ENCODE measurements around the gene VWA5B2. TPM values are rescaled to one million over a fixed set of nuclear protein-coding genes. Genes with fewer than 3 reads are reported as not detected.

Gene VWA5B2
- total RNA-seq, 1 experiment from 2014 or later: 1.4 TPM

DNA sequence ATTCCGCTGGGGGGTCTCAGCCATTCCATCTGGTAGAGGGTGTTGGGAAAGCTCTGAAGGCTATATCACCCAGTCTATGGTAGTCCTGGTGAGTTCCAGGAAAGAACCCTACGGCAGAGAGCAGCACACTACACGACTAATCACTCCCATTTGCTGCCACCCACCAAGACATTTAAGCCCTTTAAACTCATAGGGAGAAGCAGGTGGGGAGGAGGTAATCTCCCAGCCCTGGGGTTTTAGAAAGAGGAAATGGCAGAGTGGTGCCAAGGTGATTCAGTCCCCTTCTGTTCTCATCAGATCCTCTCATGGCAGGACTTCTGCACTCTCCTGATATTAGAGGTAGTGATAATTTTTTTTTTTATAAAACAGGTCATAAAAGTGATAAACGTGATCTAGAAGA lies 10.6 kb upstream of the VWA5B2 start:
- BruUV-seq (replicated peaks): no TSS peak
- intact Hi-C loops (cut with micrococcal nuclease): no loop called here
- ATAC-seq (no peak), DNase-seq (no peak)
- no peak for TF ChIP-seq EZH2phosphoT487 (IDR thresholded peaks at IDR 0.05; ENCODE audit: borderline replicate concordance, low read length)
- no peak for TF ChIP-seq EZH2 (IDR thresholded peaks at IDR 0.05; ENCODE audit: low read length, unreplicated experiment)
- TF ChIP-seq, protein P1, sequence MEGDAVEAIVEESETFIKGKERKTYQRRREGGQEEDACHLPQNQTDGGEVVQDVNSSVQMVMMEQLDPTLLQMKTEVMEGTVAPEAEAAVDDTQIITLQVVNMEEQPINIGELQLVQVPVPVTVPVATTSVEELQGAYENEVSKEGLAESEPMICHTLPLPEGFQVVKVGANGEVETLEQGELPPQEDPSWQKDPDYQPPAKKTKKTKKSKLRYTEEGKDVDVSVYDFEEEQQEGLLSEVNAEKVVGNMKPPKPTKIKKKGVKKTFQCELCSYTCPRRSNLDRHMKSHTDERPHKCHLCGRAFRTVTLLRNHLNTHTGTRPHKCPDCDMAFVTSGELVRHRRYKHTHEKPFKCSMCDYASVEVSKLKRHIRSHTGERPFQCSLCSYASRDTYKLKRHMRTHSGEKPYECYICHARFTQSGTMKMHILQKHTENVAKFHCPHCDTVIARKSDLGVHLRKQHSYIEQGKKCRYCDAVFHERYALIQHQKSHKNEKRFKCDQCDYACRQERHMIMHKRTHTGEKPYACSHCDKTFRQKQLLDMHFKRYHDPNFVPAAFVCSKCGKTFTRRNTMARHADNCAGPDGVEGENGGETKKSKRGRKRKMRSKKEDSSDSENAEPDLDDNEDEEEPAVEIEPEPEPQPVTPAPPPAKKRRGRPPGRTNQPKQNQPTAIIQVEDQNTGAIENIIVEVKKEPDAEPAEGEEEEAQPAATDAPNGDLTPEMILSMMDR (conservative IDR thresholded peaks at IDR 0.05; ENCODE audit: low read depth, low read length): no peak
- CTCF ChIA-PET: no interaction called here
- no peaks in the 10 kb centered on the region for H3K9me2 ChIP-seq (replicated peaks; ENCODE audit: low read length)
- no peak overlapping the region for H2AFZ ChIP-seq (ENCODE audit: low read length)
- H4K20me1 ChIP-seq (ENCODE audit: low read length): no peaks in the 10 kb centered on the region
- peaks cover 6% of the 10 kb centered on the region for H3K4me1 ChIP-seq (ENCODE audit: insufficient read depth, low read length)
- no peaks in the 10 kb centered on the region for H3K36me3 ChIP-seq (ENCODE audit: low read depth, low read length)
- no peak overlapping the region for H3K27ac ChIP-seq (ENCODE audit: low read length)
- no peaks in the 10 kb centered on the region for H3F3A ChIP-seq (ENCODE audit: low read length, unreplicated experiment)
- no peak overlapping the region for H3K4me3 ChIP-seq (ENCODE audit: low read length)
- no peak overlapping the region for H3K4me2 ChIP-seq (ENCODE audit: low read length)
- no peaks in the 10 kb centered on the region for H3K27me3 ChIP-seq (ENCODE audit: low read length)
- POLR2A ChIA-PET (ENCODE audit: unreplicated experiment): no interaction called here
- no peak overlapping the region for H3K9ac ChIP-seq (ENCODE audit: low read length)
- no peaks in the 10 kb centered on the region for H3K9me3 ChIP-seq (ENCODE audit: low read length)
- no peaks in the 10 kb centered on the region for H3K79me2 ChIP-seq (ENCODE audit: low read length)

DNA sequence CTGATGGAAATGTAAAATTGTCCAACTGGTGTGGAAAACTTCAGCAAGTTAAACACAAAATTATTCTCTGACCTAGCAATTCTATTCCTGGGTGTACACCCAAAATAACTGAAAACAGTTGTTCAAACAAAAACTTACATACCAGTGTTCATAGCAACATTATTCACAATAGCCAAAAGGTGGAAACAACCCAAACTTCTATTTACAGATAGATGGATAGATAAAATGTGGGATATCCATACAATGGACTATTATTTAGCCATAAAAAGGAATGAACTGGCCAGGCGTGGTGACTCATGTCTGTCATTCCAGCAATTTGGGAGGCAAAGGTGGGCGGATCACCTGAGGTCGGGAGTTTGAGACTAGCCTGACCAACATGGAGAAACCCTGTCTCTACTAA lies 6.9 kb upstream of the VWA5B2 start:
- ATAC-seq: peak; percentile 63
- Histone ChIP-seq H3K36me3 (ENCODE audit: low read depth, low read length) (no peaks in the 10 kb centered on the region), H2AFZ (ENCODE audit: low read length) (no peak overlapping the region), H4K20me1 (ENCODE audit: low read length) (no peaks in the 10 kb centered on the region), H3K9me2 (replicated peaks; ENCODE audit: low read length) (no peaks in the 10 kb centered on the region), H3F3A (ENCODE audit: low read length, unreplicated experiment) (no peaks in the 10 kb centered on the region), H3K4me3 (ENCODE audit: low read length) (no peak overlapping the region), H3K9me3 (ENCODE audit: low read length) (no peaks in the 10 kb centered on the region), H3K79me2 (ENCODE audit: low read length) (no peaks in the 10 kb centered on the region), H3K4me1 (ENCODE audit: insufficient read depth, low read length) (peaks cover 6% of the 10 kb centered on the region), H3K27ac (ENCODE audit: low read length) (peak overlapping the region; percentile 68), H3K9ac (ENCODE audit: low read length) (no peak overlapping the region), H3K27me3 (ENCODE audit: low read length) (no peaks in the 10 kb centered on the region), H3K4me2 (ENCODE audit: low read length) (0 out of 2 replicates have a peak overlapping the region, but pooled peaks have one; percentile 54)
- ChIA-PET CTCF (no interaction called here), POLR2A (ENCODE audit: unreplicated experiment) (no interaction called here)
- TF ChIP-seq EZH2phosphoT487 (IDR thresholded peaks at IDR 0.05; ENCODE audit: borderline replicate concordance, low read length) (no peak), EZH2 (IDR thresholded peaks at IDR 0.05; ENCODE audit: low read length, unreplicated experiment) (no peak)
- TF ChIP-seq, protein P1 (conservative IDR thresholded peaks at IDR 0.05; ENCODE audit: low read depth, low read length): no peak
- DNase-seq: peak; percentile 85
- intact Hi-C loops (cut with micrococcal nuclease): no loop called here
- BruUV-seq (replicated peaks): no TSS peak

DNA sequence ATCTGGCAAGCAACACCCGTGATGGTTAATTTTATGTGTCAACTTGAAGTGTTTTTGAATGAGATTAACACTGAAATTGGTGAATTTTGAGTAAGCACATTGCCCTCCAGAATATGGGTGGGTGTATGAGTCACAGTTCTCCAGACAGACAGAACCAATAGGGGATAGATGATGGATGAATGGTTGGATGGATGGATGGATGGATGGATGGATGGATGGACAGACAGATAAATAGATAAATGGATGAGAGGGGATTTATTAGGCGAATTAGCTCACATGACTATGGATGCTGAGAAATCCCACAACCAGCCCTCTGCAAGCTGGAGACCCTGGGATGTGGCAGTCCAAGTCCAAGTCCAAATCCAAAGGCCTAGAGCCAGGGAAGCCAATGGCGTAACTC lies 5.4 kb upstream of the VWA5B2 start:
- no TSS peak for BruUV-seq (replicated peaks)
- H3K4me3 ChIP-seq (ENCODE audit: low read length): no peak overlapping the region
- H4K20me1 ChIP-seq (ENCODE audit: low read length): no peaks in the 10 kb centered on the region
- no peaks in the 10 kb centered on the region for H3K79me2 ChIP-seq (ENCODE audit: low read length)
- CTCF ChIA-PET: no interaction called here
- no peaks in the 10 kb centered on the region for H3K9me2 ChIP-seq (replicated peaks; ENCODE audit: low read length)
- H3K36me3 ChIP-seq (ENCODE audit: low read depth, low read length): no peaks in the 10 kb centered on the region
- H3K9ac ChIP-seq (ENCODE audit: low read length): no peak overlapping the region
- TF ChIP-seq, protein P1 (conservative IDR thresholded peaks at IDR 0.05; ENCODE audit: low read depth, low read length): no peak
- TF ChIP-seq EZH2phosphoT487 (IDR thresholded peaks at IDR 0.05; ENCODE audit: borderline replicate concordance, low read length): no peak
- no peak for TF ChIP-seq EZH2 (IDR thresholded peaks at IDR 0.05; ENCODE audit: low read length, unreplicated experiment)
- intact Hi-C loops (cut with micrococcal nuclease): no loop called here
- H2AFZ ChIP-seq (ENCODE audit: low read length): no peak overlapping the region
- no peaks in the 10 kb centered on the region for H3F3A ChIP-seq (ENCODE audit: low read length, unreplicated experiment)
- H3K4me1 ChIP-seq (ENCODE audit: insufficient read depth, low read length): peaks cover 6% of the 10 kb centered on the region
- no peak overlapping the region for H3K27ac ChIP-seq (ENCODE audit: low read length)
- no peaks in the 10 kb centered on the region for H3K27me3 ChIP-seq (ENCODE audit: low read length)
- POLR2A ChIA-PET (ENCODE audit: unreplicated experiment): no interaction called here
- ATAC-seq (no peak), DNase-seq (no peak)
- H3K4me2 ChIP-seq (ENCODE audit: low read length): no peak overlapping the region
- H3K9me3 ChIP-seq (ENCODE audit: low read length): no peaks in the 10 kb centered on the region

Data from PC-3 (cell line).